ENCODE data around the gene ATP2B3.

ATP2B3 gene

GRCh38 chrX:153517423-153517822 is at the start of gene ATP2B3:
Gene ATP2B3 (plus strand): TSS chrX:153517642. CDS start chrX:153536248, 18,606 bp downstream.
- no peak for DNase-seq

GRCh38 chrX:153468008-153468580 is 49.3 kb upstream of the ATP2B3 start:
- DNase-seq = no peak

GRCh38 chrX:153469811-153470410 is 47.5 kb upstream of the ATP2B3 start:
- peak; percentile 29 for DNase-seq

GRCh38 chrX:153470411-153471363 is 46.8 kb upstream of the ATP2B3 start, which contains the start of gene HAUS7:
Gene HAUS7 (minus strand): TSS chrX:153470576. CDS start chrX:153470557, 19 bp downstream.
- peak; percentile 89 for DNase-seq

GRCh38 chrX:153471663-153472280 is 45.7 kb upstream of the ATP2B3 start:
- no peak for DNase-seq

- no peak for DNase-seq
Measured at GRCh38 chrX:153473126-153473525, 44.3 kb upstream of the ATP2B3 start.

GRCh38 chrX:153474266-153474665 is 43.2 kb upstream of the ATP2B3 start:
- DNase-seq = no peak

- peak; percentile 6 for DNase-seq
Measured at GRCh38 chrX:153474718-153475117, 42.7 kb upstream of the ATP2B3 start.

GRCh38 chrX:153475271-153475670 is 42.2 kb upstream of the ATP2B3 start:
- DNase-seq = no peak

GRCh38 chrX:153475751-153476281 is 41.6 kb upstream of the ATP2B3 start:
- no peak for DNase-seq

GRCh38 chrX:153476666-153477363 is 40.6 kb upstream of the ATP2B3 start:
- DNase-seq = no peak

- DNase-seq = no peak
Measured at GRCh38 chrX:153477364-153477857, 40.0 kb upstream of the ATP2B3 start.

GRCh38 chrX:153477901-153478300 is 39.5 kb upstream of the ATP2B3 start:
- no peak for DNase-seq

GRCh38 chrX:153478746-153479145 is 38.7 kb upstream of the ATP2B3 start:
- DNase-seq = no peak

GRCh38 chrX:153481043-153481442 is 36.4 kb upstream of the ATP2B3 start:
- no peak for DNase-seq

- DNase-seq = no peak
Measured at GRCh38 chrX:153482376-153483015, 34.9 kb upstream of the ATP2B3 start.

GRCh38 chrX:153485396-153486080 is 31.9 kb upstream of the ATP2B3 start:
- no peak for DNase-seq

- DNase-seq = no peak
Measured at GRCh38 chrX:153486171-153486570, 31.3 kb upstream of the ATP2B3 start.

GRCh38 chrX:153487590-153488071 is 29.8 kb upstream of the ATP2B3 start:
- DNase-seq = no peak

GRCh38 chrX:153488231-153488914 is 29.1 kb upstream of the ATP2B3 start:
- DNase-seq = no peak

All from activated CD4-positive, alpha-beta T cell treated with anti-CD3 and anti-CD28 coated beads, Interleukin-10, Interleukin-2, amounts not matched to agents 100 ng/mL and 50 ng/mL, durations not matched to agents 16 hours and 8 hours (primary cell).